SU-DHL-6 (cell line): Measurements from ENCODE around the gene FLNB.

Experiments used
- H2AFZ ChIP-seq: fragments of 200-600 bp; sonication (generic); 2 replicates; pipeline ENCODE4 v1.6.1; 2014; ENCODE audit warnings: low read depth, mild to moderate bottlenecking, moderate library complexity, mixed read lengths, antibody characterized with exemption, low read length; ENCODE audit not compliant: severe bottlenecking
- H3F3A ChIP-seq: fragments of 200-600 bp; shearing (Covaris generic); 2 replicates; pipeline ENCODE4 v1.6.0; 2016; ENCODE audit warnings: antibody characterized with exemption, mild to moderate bottlenecking; ENCODE audit not compliant: insufficient read depth
- H3K27ac ChIP-seq: fragments of 200-600 bp; sonication (generic); 2 replicates; pipeline ENCODE4 v1.5.1; 2016; ENCODE audit warnings: low read depth, mild to moderate bottlenecking, low read length, moderate library complexity, mixed read lengths
- H3K27me3 ChIP-seq: fragments of 200-600 bp; sonication (generic), shearing (Covaris generic); 2 replicates; pipeline ENCODE4 v1.6.0; 2014; ENCODE audit warnings: mild to moderate bottlenecking, low read length
- H3K36me3 ChIP-seq: fragments of 200-600 bp; sonication (generic); 2 replicates; pipeline ENCODE4 v1.6.1; 2014; ENCODE audit warnings: mild to moderate bottlenecking, low read length, mixed read lengths
- H3K4me2 ChIP-seq: fragments of 300-600, 200-600 bp; shearing (Covaris generic), sonication (generic); 2 replicates; pipeline ENCODE4 v1.6.0; 2014; ENCODE audit warnings: low read length, low read depth, mild to moderate bottlenecking; ENCODE audit not compliant: poor library complexity, severe bottlenecking
- H3K4me3 ChIP-seq: fragments of 200-600 bp; sonication (generic); 2 replicates; pipeline ENCODE4 v1.5.1; 2014; ENCODE audit warnings: antibody characterized with exemption, low read length, mild to moderate bottlenecking, mixed read lengths; ENCODE audit not compliant: insufficient read depth, poor library complexity, severe bottlenecking
- H3K79me2 ChIP-seq: fragments of 200-600 bp; sonication (generic); 2 replicates; pipeline ENCODE4 v1.6.1; 2014; ENCODE audit warnings: mild to moderate bottlenecking, low read length, moderate library complexity; ENCODE audit not compliant: insufficient read depth
- H3K9ac ChIP-seq: fragments of 200-600 bp; sonication (generic); 2 replicates; pipeline ENCODE4 v1.7.0; 2014; ENCODE audit warnings: mild to moderate bottlenecking, low read length
- H3K9me2 ChIP-seq: fragments of 200-600 bp; sonication (generic); replicated peaks from 2 replicates; pipeline ENCODE4 v1.6.1; 2014; ENCODE audit warnings: low read length; ENCODE audit not compliant: insufficient read depth
- H3K9me3 ChIP-seq: fragments of 200-600 bp; sonication (generic); 2 replicates; pipeline ENCODE4 v1.6.1; 2014; ENCODE audit warnings: low read length, mixed read lengths; ENCODE audit not compliant: insufficient read depth
- H4K20me1 ChIP-seq: fragments of 200-600 bp; sonication (generic); 2 replicates; pipeline ENCODE4 v1.6.1; 2014; ENCODE audit warnings: low read depth, mild to moderate bottlenecking, antibody characterized with exemption, low read length, moderate library complexity, mixed read lengths
- CTCF ChIP-seq: fragments of 200-600 bp; sonication (generic); IDR thresholded peaks from one replicate; pipeline ENCODE4 v1.5.1; 2017; ENCODE audit warnings: antibody characterized with exemption, mild to moderate bottlenecking, low read length, moderate library complexity; ENCODE audit not compliant: insufficient read depth, poor library complexity, severe bottlenecking
- EZH2phosphoT487 ChIP-seq: fragments of 200-600 bp; sonication (generic), shearing (Covaris generic); conservative IDR thresholded peaks from 2 replicates; pipeline ENCODE4 v1.6.1; 2018; ENCODE audit warnings: mild to moderate bottlenecking, antibody characterized with exemption, low read length, moderate library complexity, mixed read lengths

Gene FLNB

GRCh38 chr3:58094657-58095056 lies 86.4 kb downstream of the FLNB start:
- Histone ChIP-seq H2AFZ (no peak overlapping the region), H3K9me3 (no peaks in the 10 kb centered on the region), H3K79me2 (no peaks in the 10 kb centered on the region), H3K4me2 (no peak overlapping the region), H3F3A (no peaks in the 10 kb centered on the region), H3K27me3 (no peaks in the 10 kb centered on the region), H3K36me3 (no peaks in the 10 kb centered on the region), H3K27ac (no peak overlapping the region), H4K20me1 (no peaks in the 10 kb centered on the region), H3K9ac (no peak overlapping the region), H3K9me2 (no peaks in the 10 kb centered on the region), H3K4me3 (no peak overlapping the region)
- no peak for TF ChIP-seq CTCF

- no peaks in the 10 kb centered on the region for H3K27me3 ChIP-seq
- H2AFZ ChIP-seq, result no peak overlapping the region
- H4K20me1 ChIP-seq, result no peaks in the 10 kb centered on the region
- H3K9me3 ChIP-seq, result no peaks in the 10 kb centered on the region
- no peak for TF ChIP-seq CTCF
- TF ChIP-seq EZH2phosphoT487, result no peak
- H3K4me3 ChIP-seq, result no peak overlapping the region
- no peak overlapping the region for H3K4me2 ChIP-seq
- H3K79me2 ChIP-seq, result no peaks in the 10 kb centered on the region
- no peaks in the 10 kb centered on the region for H3K36me3 ChIP-seq
- no peak overlapping the region for H3K27ac ChIP-seq
- no peak overlapping the region for H3K9ac ChIP-seq
- no peaks in the 10 kb centered on the region for H3F3A ChIP-seq
- no peaks in the 10 kb centered on the region for H3K9me2 ChIP-seq
These were observed 87.4 kb downstream of the FLNB start for GRCh38 chr3:58095603-58096138.

GRCh38 chr3:58098531-58098930 lies 90.3 kb downstream of the FLNB start:
- no peak overlapping the region for H2AFZ ChIP-seq
- no peak overlapping the region for H3K27ac ChIP-seq
- no peaks in the 10 kb centered on the region for H3F3A ChIP-seq
- TF ChIP-seq EZH2phosphoT487, result no peak
- no peak for TF ChIP-seq CTCF
- H3K36me3 ChIP-seq, result no peaks in the 10 kb centered on the region
- H3K27me3 ChIP-seq, result no peaks in the 10 kb centered on the region
- no peak overlapping the region for H3K4me3 ChIP-seq
- no peaks in the 10 kb centered on the region for H4K20me1 ChIP-seq
- H3K79me2 ChIP-seq, result no peaks in the 10 kb centered on the region
- H3K9ac ChIP-seq, result no peak overlapping the region
- no peaks in the 10 kb centered on the region for H3K9me3 ChIP-seq
- H3K9me2 ChIP-seq, result no peaks in the 10 kb centered on the region
- no peak overlapping the region for H3K4me2 ChIP-seq
